ENCODE measurements around the gene CYB561.

GRCh38 chr17:63426917-63427308 lies 19.2 kb downstream of the CYB561 start:
- TF ChIP-seq CTCF (IDR thresholded peaks at IDR 0.05; ENCODE audit: low read depth, low read length) (no peak), EZH2phosphoT487 (IDR thresholded peaks at IDR 0.05; ENCODE audit: low read depth) (no peak)

All from OCI-LY3 (cell line).